B cell (primary cell): ENCODE data around the gene ARHGEF17. TPM values are rescaled to one million over a fixed set of nuclear protein-coding genes. Genes with fewer than 3 reads are reported as not detected.

Source experiments
- ATAC-seq: fragments of 200-7000 bp; cut with Tn5 transposase; one replicate; pipeline ENCODE4 v1.10.0; 2021; ENCODE audit warnings: low read depth, mild to moderate bottlenecking, moderate number of reproducible peaks, moderate library complexity
- CTCF ChIA-PET: fragments of 350-600 bp; sonication (Branson Sonifier 250); formaldehyde crosslinking; loops from one replicate; lab custom pipeline; 2021; ENCODE audit warnings: antibody characterized with exemption, inconsistent platforms; lab: Charles Lee
- POLR2A ChIA-PET: fragments of 350-600 bp; sonication (Branson Sonifier 250); formaldehyde crosslinking; loops from one replicate; lab custom pipeline; 2021; ENCODE audit warnings: antibody characterized with exemption; lab: Charles Lee
- DNase-seq: peaks from one replicate; pipeline ENCODE4 v3.0.0; 2013
- H2AFZ ChIP-seq: 2 replicates; pipeline ENCODE4 v1.6.1; 2012; ENCODE audit warnings: mild to moderate bottlenecking, low read depth, low read length; ENCODE audit not compliant: insufficient read depth, poor library complexity, severe bottlenecking
- H3K27ac ChIP-seq, 2 donors: 1 replicate in 1 of 2; 2 replicates in 1 of 2; pipeline ENCODE4 v1.5.1; 2012 to 2013; ENCODE audit warnings: low read length in 2 of 2, mild to moderate bottlenecking in 2 of 2, moderate library complexity in 1 of 2
- H3K27me3 ChIP-seq, 4 experiments: fragments of 200-600 bp in 1 of 4; sonication (generic) in 1 of 4; replicated peaks in 1 of 4; 1 replicate in 2 of 4; 2 replicates in 2 of 4; pipeline versions ENCODE4 v1.6.1 to v1.7.0; 2013 to 2016; ENCODE audit warnings: low read length in 3 of 4, mild to moderate bottlenecking in 2 of 4, mixed read lengths in 1 of 4, moderate library complexity in 1 of 4; ENCODE audit not compliant: insufficient read depth in 4 of 4, control insufficient read depth in 3 of 4; ENCODE audit errors: control extremely low read depth in 1 of 4
- H3K36me3 ChIP-seq, 2 experiments: replicated peaks in 1 of 2; 1 replicate in 1 of 2; 2 replicates in 1 of 2; pipeline versions ENCODE4 v1.6.1 to v1.7.1; 2013; ENCODE audit warnings: low read length in 1 of 2; ENCODE audit not compliant: insufficient read depth in 2 of 2, control insufficient read depth in 1 of 2; ENCODE audit errors: control extremely low read depth in 1 of 2, extremely low read depth in 1 of 2
- H3K4me1 ChIP-seq, 2 donors: fragments of 200-600 bp in 1 of 2; sonication (generic) in 1 of 2; 1 replicate in 1 of 2; 2 replicates in 1 of 2; pipeline versions ENCODE4 v1.5.1 to v1.6.1; 2013 to 2017; ENCODE audit warnings: low read length in 2 of 2; ENCODE audit not compliant: control insufficient read depth in 2 of 2, insufficient read depth in 2 of 2
- H3K4me2 ChIP-seq: replicated peaks from 2 replicates; pipeline ENCODE3; 2012; ENCODE audit warnings: mild to moderate bottlenecking, low read depth, low read length; ENCODE audit not compliant: poor library complexity, severe bottlenecking
- H3K4me3 ChIP-seq, 5 experiments: fragments of 200-600 bp in 1 of 5; sonication (generic) in 1 of 5; 1 replicate in 3 of 5; 2 replicates in 2 of 5; pipeline versions ENCODE4 v1.5.1 to v1.7.0; 2011 to 2016; ENCODE audit warnings: low read length in 4 of 5, mild to moderate bottlenecking in 4 of 5, low read depth in 2 of 5, control low read depth in 1 of 5, moderate library complexity in 1 of 5; ENCODE audit not compliant: insufficient read depth in 1 of 5; ENCODE audit errors: control extremely low read depth in 1 of 5, extremely low read depth in 1 of 5
- H3K79me2 ChIP-seq: fragments of 200-600 bp; sonication (generic); one replicate; pipeline ENCODE4 v1.6.0; 2016; ENCODE audit warnings: low read length; ENCODE audit not compliant: control insufficient read depth, insufficient read depth
- H3K9ac ChIP-seq: fragments of 200-600 bp; sonication (generic); 2 replicates; pipeline ENCODE4 v1.6.1; 2017; ENCODE audit warnings: mild to moderate bottlenecking, low read length, moderate library complexity
- H3K9me3 ChIP-seq, 3 donors: one replicate each; pipeline versions ENCODE4 v1.6.1 to v1.7.1; 2013; ENCODE audit warnings: low read length in 2 of 3; ENCODE audit not compliant: control insufficient read depth in 2 of 3, insufficient read depth in 1 of 3; ENCODE audit errors: control extremely low read depth in 1 of 3
- H4K20me1 ChIP-seq: 2 replicates; pipeline ENCODE4 v1.6.0; 2012; ENCODE audit warnings: mild to moderate bottlenecking, low read length; ENCODE audit not compliant: insufficient read depth, control insufficient read depth, poor library complexity, severe bottlenecking
- H3K27ac Mint-ChIP-seq: one replicate; pipeline ENCODE4 v1.8.0; 2021; ENCODE audit warnings: mixed read lengths
- H3K27me3 Mint-ChIP-seq: one replicate; pipeline ENCODE4 v1.8.0; 2021; ENCODE audit warnings: mixed read lengths
- H3K4me1 Mint-ChIP-seq: one replicate; pipeline ENCODE4 v1.8.0; 2021; ENCODE audit warnings: mixed read lengths
- H3K4me3 Mint-ChIP-seq: one replicate; pipeline ENCODE4 v1.8.0; 2021; ENCODE audit warnings: mixed read lengths
- H3K9me3 Mint-ChIP-seq: one replicate; pipeline ENCODE4 v1.8.0; 2022; ENCODE audit warnings: mixed read lengths; ENCODE audit not compliant: insufficient read depth
- EZH2 ChIP-seq: IDR thresholded peaks from 2 replicates; pipeline ENCODE4 v1.6.1; 2012; ENCODE audit warnings: borderline replicate concordance, low read depth, mild to moderate bottlenecking, moderate library complexity, low read length; ENCODE audit not compliant: insufficient read depth, poor library complexity, severe bottlenecking
- WGBS: methylation state at CpG from one replicate; pipeline ENCODE4 v1.1.5; 2013; ENCODE audit warnings: missing lambda C conversion rate; ENCODE audit not compliant: insufficient coverage; 5-methylcytosine and 5-hydroxymethylcytosine counted together
- intact Hi-C: fragments of 100-400 bp; cut with micrococcal nuclease; formaldehyde crosslinking; loops from one replicate; pipeline ENCODE4 v1.10.0; 2022
- polyA plus RNA-seq: library from polyadenylated mRNA; depleted of rRNA; stranded (reverse); fragments of >200 nt; gene quantifications from 2 replicates; pipeline ENCODE4 v1.2.3, GENCODE V29; 2012
- total RNA-seq, 2 donors: library from RNA; stranded (reverse); fragments of 120-200 nt in 1 of 2; gene quantifications; 1 replicate in 1 of 2; 2 replicates in 1 of 2; pipeline versions ENCODE4 v1.2.3 to v1.2.4, GENCODE V29; 2013 to 2022
- TF ChIP-seq, protein P1 (sequence below): fragments of 200-600 bp; IDR thresholded peaks from one replicate; pipeline ENCODE4 v1.8.0; 2022; ENCODE audit warnings: antibody characterized with exemption, mild to moderate bottlenecking

ARHGEF17 gene
- total and polyA plus RNA-seq, 2 donors (not counting 1 experiment from before 2014, with no cell fraction given), result 0.05 TPM; not detected in 1

DNA sequence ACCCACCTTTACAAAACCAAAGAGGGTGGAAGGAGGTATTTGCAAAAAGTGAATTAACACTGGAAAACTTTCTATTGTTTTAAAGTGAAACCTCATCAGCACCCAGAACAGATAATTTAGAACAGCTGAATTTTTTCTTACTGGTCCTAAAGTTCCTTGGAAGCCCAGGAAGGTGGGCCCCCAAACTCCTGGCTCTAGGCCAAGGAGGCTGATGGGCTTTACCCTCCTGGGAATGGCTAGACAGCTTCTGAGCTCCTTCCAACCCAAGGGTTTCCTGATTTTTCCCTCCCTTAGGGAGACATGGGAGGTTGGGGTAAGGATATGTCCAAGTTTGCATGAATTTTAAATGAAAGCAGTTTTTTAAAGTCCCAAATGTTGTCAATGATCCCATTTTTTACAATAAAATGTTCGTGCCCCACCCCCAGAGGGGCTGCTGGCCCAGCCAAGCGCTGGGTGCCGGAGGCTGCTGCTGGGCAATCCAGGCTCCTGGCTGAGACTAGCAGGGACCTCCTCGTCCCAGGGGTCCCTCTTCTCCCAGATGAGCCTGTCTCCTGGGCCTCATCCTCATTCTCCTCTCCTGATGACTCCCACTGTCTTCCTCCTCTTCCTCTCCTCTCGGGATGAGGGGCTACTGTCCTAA, 96.5 kb downstream of the ARHGEF17 start:
- intact Hi-C loops, result no loop called here
- H3K27ac Mint-ChIP-seq, result peak overlapping the region; percentile 75
- POLR2A ChIA-PET, result no interaction called here

DNA sequence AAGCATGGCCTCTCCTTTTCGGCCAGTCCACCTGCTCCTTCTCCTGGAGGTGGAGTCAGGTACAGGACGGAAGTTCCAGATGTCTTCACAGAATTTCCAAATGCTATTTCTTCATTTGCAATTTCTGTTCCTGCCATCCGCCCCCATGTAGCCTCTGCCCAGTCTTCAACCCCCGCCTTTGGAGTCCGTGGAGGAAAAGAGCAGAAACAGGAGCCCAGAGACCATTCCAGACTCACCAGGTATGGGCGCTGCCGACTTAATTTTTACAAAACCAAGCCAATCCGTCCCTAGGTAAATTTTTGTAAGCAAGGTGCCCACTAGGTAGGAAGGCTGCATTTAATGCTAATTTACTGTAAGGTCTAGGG, 97.1 kb downstream of the ARHGEF17 start:
- WGBS, result 100% methylated on average over 2 of the region's 8 CpGs
- no peaks in the 10 kb centered on the region for H3K27me3 ChIP-seq
- peak overlapping the region; percentile 75 for H3K27ac Mint-ChIP-seq

More for the DNA sequence above, 96.5 kb downstream of the ARHGEF17 start:
- H3K9ac ChIP-seq, result no peak overlapping the region
- H3K27me3 ChIP-seq, result no peaks in the 10 kb centered on the region
- Mint-ChIP-seq H3K4me1 (peaks cover 2% of the 10 kb centered on the region), H3K27me3 (no peaks in the 10 kb centered on the region), H3K9me3 (no peaks in the 10 kb centered on the region), H3K4me3 (no peak overlapping the region)
- no peak for DNase-seq
- TF ChIP-seq, protein P1, sequence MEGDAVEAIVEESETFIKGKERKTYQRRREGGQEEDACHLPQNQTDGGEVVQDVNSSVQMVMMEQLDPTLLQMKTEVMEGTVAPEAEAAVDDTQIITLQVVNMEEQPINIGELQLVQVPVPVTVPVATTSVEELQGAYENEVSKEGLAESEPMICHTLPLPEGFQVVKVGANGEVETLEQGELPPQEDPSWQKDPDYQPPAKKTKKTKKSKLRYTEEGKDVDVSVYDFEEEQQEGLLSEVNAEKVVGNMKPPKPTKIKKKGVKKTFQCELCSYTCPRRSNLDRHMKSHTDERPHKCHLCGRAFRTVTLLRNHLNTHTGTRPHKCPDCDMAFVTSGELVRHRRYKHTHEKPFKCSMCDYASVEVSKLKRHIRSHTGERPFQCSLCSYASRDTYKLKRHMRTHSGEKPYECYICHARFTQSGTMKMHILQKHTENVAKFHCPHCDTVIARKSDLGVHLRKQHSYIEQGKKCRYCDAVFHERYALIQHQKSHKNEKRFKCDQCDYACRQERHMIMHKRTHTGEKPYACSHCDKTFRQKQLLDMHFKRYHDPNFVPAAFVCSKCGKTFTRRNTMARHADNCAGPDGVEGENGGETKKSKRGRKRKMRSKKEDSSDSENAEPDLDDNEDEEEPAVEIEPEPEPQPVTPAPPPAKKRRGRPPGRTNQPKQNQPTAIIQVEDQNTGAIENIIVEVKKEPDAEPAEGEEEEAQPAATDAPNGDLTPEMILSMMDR, result no peak
- TF ChIP-seq EZH2, result no peak
- no peaks in the 10 kb centered on the region for H3K4me1 ChIP-seq
- H3K4me3 ChIP-seq, result no peak overlapping the region
- no peak overlapping the region for H3K4me2 ChIP-seq
- no peaks in the 10 kb centered on the region for H3K9me3 ChIP-seq
- CTCF ChIA-PET, result interaction anchor here (0.8 to 9.4 kb wide), 3 partner anchors 46 to 255 kb away, joined by 3 to 102 read pairs (median 6); no protein-coding TSS in a partner anchor
- WGBS, result 98% methylated on average over 5 of the region's 5 CpGs
- no peak for ATAC-seq
- no peaks in the 10 kb centered on the region for H3K79me2 ChIP-seq
- H3K27ac ChIP-seq, result no peak overlapping the region
- no peak overlapping the region for H2AFZ ChIP-seq
- H4K20me1 ChIP-seq, result no peaks in the 10 kb centered on the region
- peaks cover 0 to 33% of the 10 kb centered on the region in 2 experiments for H3K36me3 ChIP-seq

More for the DNA sequence above, 97.1 kb downstream of the ARHGEF17 start:
- ATAC-seq (no peak), DNase-seq (no peak)
- H3K4me2 ChIP-seq, result no peak overlapping the region
- Mint-ChIP-seq H3K4me1 (peaks cover 2% of the 10 kb centered on the region), H3K27me3 (no peaks in the 10 kb centered on the region), H3K9me3 (no peaks in the 10 kb centered on the region), H3K4me3 (no peak overlapping the region)
- POLR2A ChIA-PET, result no interaction called here
- H3K36me3 ChIP-seq, result peaks cover 0 to 34% of the 10 kb centered on the region in 2 experiments
- H3K9ac ChIP-seq, result no peak overlapping the region
- H3K27ac ChIP-seq, result no peak overlapping the region
- no peak overlapping the region for H2AFZ ChIP-seq
- no peaks in the 10 kb centered on the region for H4K20me1 ChIP-seq
- no peak for TF ChIP-seq EZH2
- TF ChIP-seq, protein P1, result no peak
- intact Hi-C loops, result no loop called here
- no peaks in the 10 kb centered on the region for H3K4me1 ChIP-seq
- no peaks in the 10 kb centered on the region for H3K79me2 ChIP-seq
- H3K4me3 ChIP-seq, result no peak overlapping the region
- H3K9me3 ChIP-seq, result no peaks in the 10 kb centered on the region
- CTCF ChIA-PET, result interaction anchor here (0.8 to 1.5 kb wide), 3 partner anchors 47 to 255 kb away, joined by 3 to 6 read pairs (median 4); no protein-coding TSS in a partner anchor
